H1 (cell line): ENCODE data around the gene DGKA. TPM values are rescaled to one million over a fixed set of nuclear protein-coding genes. Genes with fewer than 3 reads are reported as not detected.

Experiments
- ATF2 ChIP-seq: IDR thresholded peaks from 2 replicates; pipeline ENCODE4 v1.6.1; 2012; ENCODE audit warnings: low read length, inconsistent platforms
- ATF3 ChIP-seq: IDR thresholded peaks from 2 replicates; pipeline ENCODE4 v1.6.1; 2011; ENCODE audit warnings: low read depth, mild to moderate bottlenecking, low read length; ENCODE audit not compliant: insufficient read depth
- BACH1 ChIP-seq: IDR thresholded peaks from 2 replicates; pipeline ENCODE4 v1.6.1; 2012; ENCODE audit warnings: low read length, improper control_type of control experiment
- BCL11A ChIP-seq, 2 experiments: IDR thresholded peaks; one replicate each; pipeline ENCODE4 v1.6.1; 2011; ENCODE audit warnings: low read depth in 2 of 2, low read length in 2 of 2, mild to moderate bottlenecking in 2 of 2
- CHD1 ChIP-seq: IDR thresholded peaks from 2 replicates; pipeline ENCODE4 v1.6.1; 2012; ENCODE audit warnings: low read depth, low read length, improper control_type of control experiment
- CREB1 ChIP-seq: IDR thresholded peaks from 2 replicates; pipeline ENCODE4 v1.6.1; 2012; ENCODE audit warnings: inconsistent platforms
- EZH2 ChIP-seq: fragments of 200-600 bp; sonication (generic); IDR thresholded peaks from 2 replicates; pipeline ENCODE4 v1.7.1; 2012; ENCODE audit warnings: low read depth, mild to moderate bottlenecking, moderate library complexity, low read length, inconsistent platforms; ENCODE audit not compliant: severe bottlenecking
- FOSL1 ChIP-seq: IDR thresholded peaks from 2 replicates; pipeline ENCODE4 v1.6.1; 2011; ENCODE audit warnings: mild to moderate bottlenecking, low read depth, low read length, moderate library complexity; ENCODE audit not compliant: insufficient read depth
- HDAC2 ChIP-seq, 2 experiments: fragments of 300-600 bp in 1 of 2; sonication (generic) in 1 of 2; IDR thresholded peaks; 2 replicates each; pipeline ENCODE4 v1.6.1; 2011 to 2012; ENCODE audit warnings: low read depth in 2 of 2, low read length in 2 of 2, mild to moderate bottlenecking in 2 of 2, moderate library complexity in 2 of 2, borderline replicate concordance in 1 of 2, inconsistent platforms in 1 of 2
- JUN ChIP-seq: IDR thresholded peaks from 2 replicates; pipeline ENCODE4 v1.6.1; 2011; ENCODE audit warnings: low read depth, mild to moderate bottlenecking, improper control_type of control experiment, low read length
- MAFK ChIP-seq: IDR thresholded peaks from 2 replicates; pipeline ENCODE4 v1.6.1; 2012; ENCODE audit warnings: low read depth, mild to moderate bottlenecking, improper control_type of control experiment, low read length
- MAX ChIP-seq: IDR thresholded peaks from 2 replicates; pipeline ENCODE4 v1.6.1; 2012; ENCODE audit warnings: inconsistent platforms
- PHF8 ChIP-seq: fragments of 200-600 bp; sonication (generic); conservative IDR thresholded peaks from 2 replicates; pipeline ENCODE4 v1.7.1; 2012; ENCODE audit warnings: low read depth, mild to moderate bottlenecking, inconsistent platforms, low read length, moderate library complexity
- SAP30 ChIP-seq: fragments of 300-600 bp; sonication (generic); IDR thresholded peaks from 2 replicates; pipeline ENCODE4 v1.7.1; 2012; ENCODE audit warnings: low read length, moderate library complexity, mild to moderate bottlenecking, inconsistent platforms; ENCODE audit not compliant: insufficient read depth, insufficient replicate concordance
- SIX5 ChIP-seq: IDR thresholded peaks from 2 replicates; pipeline ENCODE4 v1.6.1; 2011; ENCODE audit warnings: mild to moderate bottlenecking, low read depth, low read length
- SP1 ChIP-seq: IDR thresholded peaks from 2 replicates; pipeline ENCODE4 v1.6.1; 2011; ENCODE audit warnings: low read depth, low read length
- SP4 ChIP-seq: IDR thresholded peaks from 2 replicates; pipeline ENCODE4 v1.6.1; 2012; ENCODE audit warnings: low read length, inconsistent platforms
- SUZ12 ChIP-seq: fragments of 200-600 bp; sonication (generic); IDR thresholded peaks from 2 replicates; pipeline ENCODE4 v1.6.1; 2012; ENCODE audit warnings: mild to moderate bottlenecking, inconsistent platforms, low read length, moderate library complexity, mixed read lengths
- TEAD4 ChIP-seq: IDR thresholded peaks from 2 replicates; pipeline ENCODE4 v1.6.1; 2012; ENCODE audit warnings: low read depth, low read length, inconsistent platforms, mixed read lengths
- USF2 ChIP-seq: IDR thresholded peaks from 2 replicates; pipeline ENCODE4 v1.6.1; 2011; ENCODE audit warnings: low read length, improper control_type of control experiment
- ZNF274 ChIP-seq: IDR thresholded peaks from 2 replicates; pipeline ENCODE4 v1.7.0; 2012; ENCODE audit warnings: low read length, borderline replicate concordance; ENCODE audit errors: extremely low read depth
- polyA plus RNA-seq, 7 experiments: library from polyadenylated mRNA; depleted of rRNA in 3 of 7; stranded (reverse) in 5 of 7; unstranded in 2 of 7; fragments of >200 nt in 5 of 7; fragments of 200-250 nt in 2 of 7; gene quantifications; 1 replicate in 5 of 7; 2 replicates in 1 of 7; 4 replicates in 1 of 7; pipeline versions ENCODE4 v1.2.1 to v1.2.3, GENCODE V29; 2011 to 2013; ENCODE audit warnings: missing spikeins in 2 of 7, mixed read lengths in 2 of 7
- total RNA-seq: library from RNA; stranded (reverse); fragmentation: NEBNext Ultra II Directional; extraction: Animal tissue kit (Norgen Biotek cat#: 25700); gene quantifications from 2 replicates; pipeline ENCODE4 v1.2.1, GENCODE V29; 2021

The DGKA gene
- total and polyA plus RNA-seq, 2 of the 8 experiments (the other 6 are each of a cell fraction or from before 2014, with no cell fraction given): 15.9 to 18.0 TPM

GRCh38 chr12:55996715-55997534, 66.0 kb downstream of the DGKA start, which contains the start of gene SUOX (continued):
- no peak for TF ChIP-seq CREB1
- no peak for TF ChIP-seq ATF3
- no peak for TF ChIP-seq MAFK
- no peak for TF ChIP-seq ZNF274
- peak; percentile 43; the same call in 1 of the 2 replicates for TF ChIP-seq PHF8
- no peak for TF ChIP-seq FOSL1
- no peak for TF ChIP-seq CHD1
- no peak for TF ChIP-seq BACH1
- TF ChIP-seq EZH2: no peak
- TF ChIP-seq JUN: no peak
- no peak for TF ChIP-seq SUZ12
- no peak for TF ChIP-seq MAX
- TF ChIP-seq USF2: no peak
- no peak for TF ChIP-seq SIX5
- TF ChIP-seq SP4: no peak
- no peak for TF ChIP-seq BCL11A (IDR thresholded peaks at IDR 0.05; ENCODE audit: low read depth in 2 of 2, low read length in 2 of 2)
- TF ChIP-seq HDAC2 (IDR thresholded peaks at IDR 0.05; ENCODE audit: borderline replicate concordance in 1 of 2, low read depth in 2 of 2, low read length in 2 of 2): no peak
- no peak for TF ChIP-seq TEAD4
- TF ChIP-seq ATF2: no peak
- no peak for TF ChIP-seq SAP30
- 0 out of 2 replicates have a peak, but pooled peaks have one; percentile 72 for TF ChIP-seq SP1
